ENCODE results near the gene FAM209A.
"Not testable (repeated sequence)": the region's sequence is repeated elsewhere in the genome, so short reads cannot be mapped to it uniquely, and the experiment has no call there.

GRCh38 chr20:56564526-56564925 lies 40.0 kb downstream of the FAM209A start:
- TF ChIP-seq CTCF (IDR thresholded peaks at IDR 0.05; ENCODE audit: low read depth, low read length); EZH2phosphoT487 (IDR thresholded peaks at IDR 0.05; ENCODE audit: low read depth): not testable (repeated sequence)

Measured in OCI-LY3 (cell line).